ENCODE data around the gene KCNH1. TPM values are rescaled to one million over a fixed set of nuclear protein-coding genes. Genes with fewer than 3 reads are reported as not detected.

KCNH1 gene
- total RNA-seq, 6 experiments from 2014 or later: 0.90 to 1.8 (median 1.5) TPM

- Mint-ChIP-seq H3K4me3 (no peak overlapping the region), H3K27me3 (ENCODE audit: insufficient read depth) (peaks cover 2% of the 10 kb centered on the region), H3K36me3 (ENCODE audit: low read depth) (peaks cover 7% of the 10 kb centered on the region; the same call in 1 of the 2 replicates), H3K27ac (no peak overlapping the region), H3K9me3 (peaks cover 9% of the 10 kb centered on the region), H3K4me1 (ENCODE audit: low read depth) (peaks cover 10% of the 10 kb centered on the region)
- no peak for DNase-seq
- TF ChIP-seq CTCF (IDR thresholded peaks at IDR 0.05): no peak
These were observed 375.7 kb downstream of the KCNH1 start for GRCh38 chr1:210758261-210758660.

- no peak for DNase-seq
- no peak overlapping the region for H3K27ac Mint-ChIP-seq
- peaks cover 2% of the 10 kb centered on the region for H3K27me3 Mint-ChIP-seq (ENCODE audit: insufficient read depth)
- TF ChIP-seq CTCF (IDR thresholded peaks at IDR 0.05): no peak
- H3K4me1 Mint-ChIP-seq (ENCODE audit: low read depth): peaks cover 10% of the 10 kb centered on the region
- H3K36me3 Mint-ChIP-seq (ENCODE audit: low read depth): peaks cover 7% of the 10 kb centered on the region; the same call in 1 of the 2 replicates
- no peak overlapping the region for H3K4me3 Mint-ChIP-seq
- H3K9me3 Mint-ChIP-seq: peaks cover 9% of the 10 kb centered on the region
These were observed 376.3 kb downstream of the KCNH1 start for GRCh38 chr1:210757677-210758076.

GRCh38 chr1:210755991-210756659 lies 377.8 kb downstream of the KCNH1 start:
- H3K4me3 Mint-ChIP-seq: no peak overlapping the region
- H3K27ac Mint-ChIP-seq: no peak overlapping the region
- peak; percentile 6 for DNase-seq
- peaks cover 8% of the 10 kb centered on the region for H3K27me3 Mint-ChIP-seq (ENCODE audit: insufficient read depth)
- no peak for TF ChIP-seq CTCF (IDR thresholded peaks at IDR 0.05)
- H3K9me3 Mint-ChIP-seq: peaks cover 5% of the 10 kb centered on the region
- peaks cover 7% of the 10 kb centered on the region; the same call in 1 of the 2 replicates for H3K36me3 Mint-ChIP-seq (ENCODE audit: low read depth)
- peaks cover 10% of the 10 kb centered on the region for H3K4me1 Mint-ChIP-seq (ENCODE audit: low read depth)

- Mint-ChIP-seq H3K4me1 (ENCODE audit: low read depth) (peaks cover 10% of the 10 kb centered on the region), H3K9me3 (no peaks in the 10 kb centered on the region; the same call in 1 of the 2 replicates), H3K27ac (no peak overlapping the region), H3K4me3 (no peak overlapping the region; the same call in 1 of the 2 replicates), H3K27me3 (ENCODE audit: insufficient read depth) (peaks cover 8% of the 10 kb centered on the region), H3K36me3 (ENCODE audit: low read depth) (peaks cover 1% of the 10 kb centered on the region; the same call in 1 of the 2 replicates)
- TF ChIP-seq CTCF (IDR thresholded peaks at IDR 0.05): no peak
- no peak for DNase-seq
These were observed 378.9 kb downstream of the KCNH1 start for GRCh38 chr1:210754878-210755665.

- Mint-ChIP-seq H3K4me3 (no peak overlapping the region), H3K9me3 (no peaks in the 10 kb centered on the region), H3K27ac (no peak overlapping the region), H3K36me3 (ENCODE audit: low read depth) (no peaks in the 10 kb centered on the region), H3K4me1 (ENCODE audit: low read depth) (peaks cover 10% of the 10 kb centered on the region), H3K27me3 (ENCODE audit: insufficient read depth) (peaks cover 7% of the 10 kb centered on the region)
- TF ChIP-seq CTCF (IDR thresholded peaks at IDR 0.05): no peak
- no peak for DNase-seq
These were observed 382.0 kb downstream of the KCNH1 start for GRCh38 chr1:210751911-210752310.

Data from HFFc6 (cell line).